Fibroblast of lung (primary cell): Measurements from ENCODE around the gene CHCHD6. TPM values are rescaled to one million over a fixed set of nuclear protein-coding genes. Genes with fewer than 3 reads are reported as not detected.
A peak's percentile ranks its signal among the peaks of the same experiment; 100 is the strongest.

Experiments
- DNase-seq, 2 donors: peaks; one replicate each; pipeline versions ENCODE4 v3.0.0 to v3.0.0-alpha.2; 2010; ENCODE audit warnings: low read depth in 2 of 2
- H2AFZ ChIP-seq: 2 replicates; pipeline ENCODE4 v1.5.1; 2012; ENCODE audit warnings: low read length, control low read depth, inconsistent platforms
- H3K27ac ChIP-seq: 2 replicates; pipeline ENCODE4 v1.5.1; 2011; ENCODE audit warnings: low read length, control low read depth; ENCODE audit not compliant: insufficient read depth
- H3K27me3 ChIP-seq: 2 replicates; pipeline ENCODE4 v1.5.1; 2011; ENCODE audit warnings: mild to moderate bottlenecking, low read length; ENCODE audit not compliant: control insufficient read depth, insufficient read depth
- H3K36me3 ChIP-seq: 2 replicates; pipeline ENCODE4 v1.5.1; 2011; ENCODE audit warnings: low read length; ENCODE audit not compliant: control insufficient read depth, insufficient read depth
- H3K4me1 ChIP-seq: 2 replicates; pipeline ENCODE4 v1.5.1; 2011; ENCODE audit warnings: low read length; ENCODE audit not compliant: control insufficient read depth, insufficient read depth; ENCODE audit errors: extremely low read depth
- H3K4me2 ChIP-seq: 2 replicates; pipeline ENCODE4 v1.5.1; 2011; ENCODE audit warnings: low read length, control low read depth; ENCODE audit not compliant: insufficient read depth; ENCODE audit errors: extremely low read depth
- H3K4me3 ChIP-seq, 4 experiments: fragments of 200-600 bp in 1 of 4; sonication (generic) in 1 of 4; replicated peaks in 1 of 4; 2 replicates each; pipeline ENCODE4 v1.5.1; 2011 to 2016; ENCODE audit warnings: low read length in 4 of 4, low read depth in 3 of 4, mild to moderate bottlenecking in 3 of 4, control low read depth in 2 of 4, inconsistent platforms in 1 of 4, mixed read lengths in 1 of 4; ENCODE audit not compliant: insufficient read depth in 1 of 4; ENCODE audit errors: control extremely low read depth in 1 of 4
- H3K79me2 ChIP-seq: 2 replicates; pipeline ENCODE4 v1.5.1; 2012; ENCODE audit warnings: mild to moderate bottlenecking, low read length, inconsistent platforms; ENCODE audit not compliant: control insufficient read depth, insufficient read depth
- H3K9ac ChIP-seq: 2 replicates; pipeline ENCODE4 v1.5.1; 2011; ENCODE audit warnings: mild to moderate bottlenecking, low read length, control low read depth; ENCODE audit not compliant: insufficient read depth
- H3K9me3 ChIP-seq: 2 replicates; pipeline ENCODE4 v1.5.1; 2012; ENCODE audit warnings: low read depth, low read length; ENCODE audit not compliant: control insufficient read depth, insufficient read depth
- H4K20me1 ChIP-seq: 2 replicates; pipeline ENCODE4 v1.5.1; 2011; ENCODE audit warnings: low read length; ENCODE audit not compliant: control insufficient read depth, insufficient read depth; ENCODE audit errors: extremely low read depth
- CTCF ChIP-seq, 2 donors: IDR thresholded peaks in 1 of 2; conservative IDR thresholded peaks in 1 of 2; 1 replicate in 1 of 2; 2 replicates in 1 of 2; pipeline ENCODE4 v1.5.1; 2011 to 2012; ENCODE audit warnings: low read length in 2 of 2, control low read depth in 1 of 2, inconsistent platforms in 1 of 2, low read depth in 1 of 2, mild to moderate bottlenecking in 1 of 2
- EZH2 ChIP-seq: IDR thresholded peaks from 2 replicates; pipeline ENCODE4 v1.5.1; 2012; ENCODE audit warnings: low read length, control low read depth, mild to moderate bottlenecking; ENCODE audit errors: missing control alignments
- polyA plus RNA-seq, 2 donors: library from polyadenylated mRNA; depleted of rRNA in 1 of 2; stranded (reverse) in 1 of 2; unstranded in 1 of 2; fragments of >200 nt; gene quantifications; 2 replicates each; pipeline ENCODE4 v1.2.1, GENCODE V29; 2011 to 2012; ENCODE audit warnings: missing spikeins in 1 of 2
- total RNA-seq: library from RNA; depleted of rRNA; stranded (reverse); fragments of >200 nt; gene quantifications from 2 replicates; pipeline ENCODE4 v1.2.1, GENCODE V29; 2014

CHCHD6 gene
- total and polyA plus RNA-seq, 2 donors (not counting 1 experiment from before 2014, with no cell fraction given), result 9.5 to 11.1 TPM

- Histone ChIP-seq H3K79me2 (no peaks in the 10 kb centered on the region), H2AFZ (no peak overlapping the region), H3K4me2 (no peak overlapping the region), H3K9me3 (no peaks in the 10 kb centered on the region), H3K4me1 (peaks cover 12% of the 10 kb centered on the region), H3K9ac (no peak overlapping the region), H3K27ac (no peak overlapping the region), H3K36me3 (no peaks in the 10 kb centered on the region), H3K27me3 (no peaks in the 10 kb centered on the region), H4K20me1 (no peaks in the 10 kb centered on the region), H3K4me3 (no peak overlapping the region)
- DNase-seq, result no peak
- TF ChIP-seq CTCF (conservative IDR thresholded peaks at IDR 0.05 in 1 of 2, IDR thresholded peaks at IDR 0.05 in 1 of 2; ENCODE audit: low read depth in 1 of 2, low read length in 2 of 2) (no peak), EZH2 (no peak)
Observed at GRCh38 chr3:126923895-126924294, 219.9 kb downstream of the CHCHD6 start.

GRCh38 chr3:126924458-126924857, 220.4 kb downstream of the CHCHD6 start:
- H3K9me3 ChIP-seq, result no peaks in the 10 kb centered on the region
- H4K20me1 ChIP-seq, result no peaks in the 10 kb centered on the region
- no peaks in the 10 kb centered on the region for H3K27me3 ChIP-seq
- H2AFZ ChIP-seq, result no peak overlapping the region
- no peak overlapping the region for H3K27ac ChIP-seq
- TF ChIP-seq EZH2, result no peak
- TF ChIP-seq CTCF (conservative IDR thresholded peaks at IDR 0.05 in 1 of 2, IDR thresholded peaks at IDR 0.05 in 1 of 2; ENCODE audit: low read depth in 1 of 2, low read length in 2 of 2), result no peak
- H3K4me1 ChIP-seq, result peaks cover 12% of the 10 kb centered on the region
- H3K36me3 ChIP-seq, result no peaks in the 10 kb centered on the region
- no peaks in the 10 kb centered on the region for H3K79me2 ChIP-seq
- H3K9ac ChIP-seq, result no peak overlapping the region
- H3K4me3 ChIP-seq, result no peak overlapping the region
- no peak for DNase-seq
- H3K4me2 ChIP-seq, result no peak overlapping the region

- TF ChIP-seq CTCF (conservative IDR thresholded peaks at IDR 0.05 in 1 of 2, IDR thresholded peaks at IDR 0.05 in 1 of 2; ENCODE audit: low read depth in 1 of 2, low read length in 2 of 2) (no peak), EZH2 (no peak)
- Histone ChIP-seq H2AFZ (no peak overlapping the region), H3K27ac (no peak overlapping the region), H3K4me2 (no peak overlapping the region), H3K4me3 (no peak overlapping the region), H3K9ac (no peak overlapping the region), H4K20me1 (no peaks in the 10 kb centered on the region), H3K9me3 (no peaks in the 10 kb centered on the region), H3K79me2 (no peaks in the 10 kb centered on the region), H3K4me1 (peaks cover 12% of the 10 kb centered on the region), H3K36me3 (no peaks in the 10 kb centered on the region), H3K27me3 (no peaks in the 10 kb centered on the region)
- peak in 1 of 2 donors; percentile 53 for DNase-seq
Observed at GRCh38 chr3:126925411-126926171, 221.6 kb downstream of the CHCHD6 start.
